ENCODE measurements around the gene RBBP4.
A peak's percentile ranks its signal among the peaks of the same experiment; 100 is the strongest.
"Not testable (repeated sequence)": the region's sequence is repeated elsewhere in the genome, so short reads cannot be mapped to it uniquely, and the experiment has no call there.

The RBBP4 gene

GRCh38 chr1:32650752-32651460 lies at the start of gene RBBP4:
Gene RBBP4, plus strand, starts transcription at chr1:32651208. Its CDS starts 99 bp downstream, at chr1:32651307.
- DNase-seq (ENCODE audit: low read depth in 3 of 3), result peak; percentile 94 to 97 (median 97)

GRCh38 chr1:32605711-32606424 lies 45.1 kb upstream of the RBBP4 start:
- no peak for DNase-seq (ENCODE audit: low read depth in 3 of 3)

DNA sequence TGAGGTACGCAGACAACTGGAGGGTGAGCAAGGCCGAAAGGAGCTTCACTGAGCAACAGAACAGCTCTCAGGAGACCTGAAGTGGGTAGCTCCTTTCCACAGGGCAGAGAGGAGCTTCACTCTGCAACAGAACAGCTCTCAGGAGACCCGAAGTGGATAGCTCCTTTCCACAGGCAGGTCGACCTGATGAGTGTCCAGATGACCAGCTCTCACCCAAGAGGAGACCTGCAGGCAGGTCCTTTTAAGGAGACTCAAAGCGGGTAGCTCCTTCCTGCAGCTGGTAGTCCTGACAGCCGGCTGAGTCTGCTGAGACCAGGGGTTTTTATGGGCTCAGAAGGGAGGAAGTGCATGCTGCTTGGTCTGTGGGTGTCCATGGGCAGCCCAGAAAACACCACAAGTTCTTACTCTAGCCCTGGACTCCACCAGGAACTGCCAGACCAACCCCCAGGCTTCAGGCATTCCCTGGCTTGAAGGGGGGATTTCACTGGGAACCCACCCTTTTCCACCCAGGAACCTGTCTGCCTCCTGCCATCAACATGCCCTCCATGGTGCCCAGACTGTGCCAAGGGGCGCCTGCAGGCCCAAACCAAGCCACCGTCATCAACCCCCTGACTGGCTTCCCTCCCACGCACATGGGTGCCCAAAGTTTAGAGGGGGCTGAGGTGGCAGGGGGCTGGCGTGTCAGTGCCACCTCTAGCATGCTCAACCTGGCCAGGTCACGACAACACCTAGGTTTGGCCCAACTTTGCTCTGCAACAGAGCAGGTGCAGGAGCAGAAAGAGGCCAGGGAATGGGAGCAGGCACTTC lies 44.2 kb upstream of the RBBP4 start:
- no peak for DNase-seq (ENCODE audit: low read depth in 3 of 3)

GRCh38 chr1:32609180-32609579 lies 41.8 kb upstream of the RBBP4 start:
- DNase-seq (ENCODE audit: low read depth in 3 of 3), result no peak

GRCh38 chr1:32611859-32612188 lies 39.2 kb upstream of the RBBP4 start:
- DNase-seq (ENCODE audit: low read depth in 3 of 3), result no peak

GRCh38 chr1:32612189-32612881 lies 38.7 kb upstream of the RBBP4 start:
- DNase-seq (ENCODE audit: low read depth in 3 of 3), result peak; percentile 1 to 24 (median 6)

- DNase-seq (ENCODE audit: low read depth in 3 of 3), result no peak
Measured at GRCh38 chr1:32613472-32613871, 37.5 kb upstream of the RBBP4 start.

- no peak for DNase-seq (ENCODE audit: low read depth in 3 of 3)
Measured at GRCh38 chr1:32618673-32619221, 32.3 kb upstream of the RBBP4 start.

GRCh38 chr1:32619701-32620485 lies 31.1 kb upstream of the RBBP4 start:
- DNase-seq (ENCODE audit: low read depth in 3 of 3), result no peak

DNA sequence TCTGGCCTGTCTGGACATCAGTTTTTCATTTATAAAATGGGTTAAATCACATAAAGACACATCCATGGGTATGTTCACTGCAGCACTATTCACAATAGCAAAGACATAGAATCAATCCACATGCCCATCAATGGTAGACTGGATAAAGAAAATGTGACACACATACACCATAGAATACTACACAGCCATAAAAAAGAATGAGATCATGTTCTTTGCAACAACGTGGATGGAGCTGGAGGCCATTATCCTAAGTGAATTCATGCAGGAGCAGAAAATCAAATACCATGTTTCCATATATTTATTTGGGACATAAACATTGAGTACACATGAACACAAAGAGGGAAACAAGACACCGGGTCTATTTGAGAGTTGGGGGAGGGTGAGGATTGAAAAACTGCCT lies 28.8 kb upstream of the RBBP4 start:
- no peak for DNase-seq (ENCODE audit: low read depth in 3 of 3)

- no peak for DNase-seq (ENCODE audit: low read depth in 3 of 3)
Measured at GRCh38 chr1:32622806-32623681, 28.0 kb upstream of the RBBP4 start.

- DNase-seq (ENCODE audit: low read depth in 3 of 3), result peak in 1 of 3 experiments; percentile 5
Measured at GRCh38 chr1:32623775-32624174, 27.2 kb upstream of the RBBP4 start.

DNA sequence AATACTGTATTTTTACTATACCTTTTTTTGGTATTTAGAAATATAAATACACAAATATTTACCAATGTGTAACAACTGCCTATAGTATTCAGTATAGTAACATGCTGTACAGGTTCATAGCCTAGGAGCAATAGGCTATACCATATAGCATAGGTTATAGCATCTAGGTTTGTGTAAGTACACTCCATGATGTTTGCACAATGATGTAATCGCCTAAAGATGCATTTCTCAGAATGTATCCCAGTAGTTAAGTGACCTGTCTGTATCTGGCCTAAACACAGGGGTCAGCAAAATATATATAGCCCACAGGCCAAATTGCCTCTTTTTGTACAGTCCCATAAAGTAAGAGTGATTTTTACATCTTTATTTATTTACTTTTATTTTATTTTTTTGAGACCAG lies 24.8 kb upstream of the RBBP4 start:
- no peak for DNase-seq (ENCODE audit: low read depth in 3 of 3)

DNA sequence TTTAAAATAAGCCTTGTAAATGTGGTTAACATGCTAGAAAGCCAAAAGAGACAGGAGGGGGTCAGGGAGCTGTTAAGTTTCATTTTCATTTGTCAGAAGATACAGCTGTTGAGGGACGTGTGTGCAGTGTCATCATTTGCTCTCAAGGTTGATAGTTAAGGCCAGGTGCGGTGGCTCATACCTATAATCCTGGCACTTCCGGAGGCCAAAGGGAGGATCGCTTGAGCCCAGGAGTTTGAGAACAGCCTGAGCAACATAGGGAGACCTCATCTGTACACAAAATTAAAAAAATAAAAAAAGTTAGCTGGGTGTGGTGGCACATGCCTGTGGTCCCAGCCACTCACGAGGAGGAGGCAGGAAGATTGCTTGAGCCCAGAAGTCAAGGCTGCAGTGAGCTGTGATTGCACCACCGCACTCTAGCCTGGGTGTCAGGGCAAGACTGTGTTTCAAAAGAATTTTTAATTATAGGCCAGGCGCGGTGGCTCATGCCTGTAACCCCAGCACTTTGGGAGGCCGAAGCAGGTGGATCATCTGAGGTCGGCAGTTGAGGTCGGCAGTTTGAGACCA lies 23.3 kb upstream of the RBBP4 start:
- no peak for DNase-seq (ENCODE audit: low read depth in 3 of 3)

DNA sequence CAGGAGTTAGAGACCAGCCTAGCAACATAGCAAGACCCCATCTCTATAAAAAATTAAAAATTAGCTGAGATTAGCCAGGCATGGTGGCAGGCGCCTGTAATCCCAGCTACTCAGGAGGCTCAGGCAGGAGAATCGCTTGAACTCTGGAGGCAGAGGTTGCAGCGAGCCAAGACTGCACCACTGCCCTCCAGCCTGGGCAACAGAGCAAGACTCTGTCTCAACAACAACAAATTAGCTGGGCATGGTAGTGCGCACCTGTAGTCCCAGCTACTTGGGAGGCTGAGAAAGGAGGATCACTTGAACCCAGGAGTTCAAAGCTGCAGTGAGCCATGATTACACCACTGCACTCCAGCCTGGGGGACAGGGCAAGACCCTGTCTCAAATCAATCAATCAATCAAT lies 20.8 kb upstream of the RBBP4 start:
- not testable (repeated sequence) for DNase-seq (ENCODE audit: low read depth in 3 of 3)

DNA sequence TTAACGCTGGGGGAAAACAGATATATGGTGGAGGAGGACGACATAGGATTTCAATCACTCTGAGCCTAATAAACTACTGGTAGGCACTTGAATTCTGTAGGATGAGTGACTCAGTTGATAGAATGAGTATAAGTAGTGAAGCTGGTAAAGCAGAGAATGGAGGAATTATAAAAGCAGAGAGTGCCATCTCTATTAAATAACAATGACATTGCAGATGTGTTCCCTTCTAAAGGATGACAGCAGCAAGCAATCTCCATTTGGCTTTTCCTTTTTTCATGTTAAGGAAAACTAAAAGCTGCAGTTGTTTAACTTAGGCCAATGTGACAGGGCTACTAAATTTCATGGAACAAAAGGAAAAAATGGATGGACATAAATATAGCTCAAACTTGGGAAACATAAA lies 18.2 kb upstream of the RBBP4 start:
- DNase-seq (ENCODE audit: low read depth in 3 of 3), result no peak

GRCh38 chr1:32635508-32636277 lies 15.3 kb upstream of the RBBP4 start:
- no peak for DNase-seq (ENCODE audit: low read depth in 3 of 3)

GRCh38 chr1:32636914-32637645 lies 13.9 kb upstream of the RBBP4 start:
- DNase-seq (ENCODE audit: low read depth in 3 of 3), result no peak
